GM21390 (cell line): Measurements from ENCODE around the gene SIN3A.

Source experiments
- ATAC-seq: cut with Tn5 transposase; IDR thresholded peaks from one replicate; pipeline ENCODE4 v1.9.1; 2021; ENCODE audit not compliant: unreplicated experiment

The SIN3A gene

DNA sequence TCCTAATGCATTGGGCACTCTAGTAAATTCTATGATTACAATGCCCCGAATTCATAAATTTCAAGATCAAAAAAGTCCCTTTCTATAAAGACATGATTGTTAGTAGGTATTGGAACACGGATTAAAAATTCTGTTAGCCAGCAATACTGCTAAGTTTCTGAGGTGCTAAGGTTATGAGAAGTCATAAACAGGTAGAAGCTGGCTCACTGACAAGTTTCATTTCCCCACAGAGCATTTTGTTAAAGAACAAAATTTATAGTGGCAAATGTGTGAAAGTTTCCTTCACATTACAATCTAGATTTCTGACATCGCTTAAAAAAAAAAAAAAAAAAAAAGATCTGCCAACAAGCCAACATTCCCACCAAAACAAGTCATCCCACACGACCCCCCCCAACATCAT lies 70.7 kb downstream of the SIN3A start:
- ATAC-seq: no peak

DNA sequence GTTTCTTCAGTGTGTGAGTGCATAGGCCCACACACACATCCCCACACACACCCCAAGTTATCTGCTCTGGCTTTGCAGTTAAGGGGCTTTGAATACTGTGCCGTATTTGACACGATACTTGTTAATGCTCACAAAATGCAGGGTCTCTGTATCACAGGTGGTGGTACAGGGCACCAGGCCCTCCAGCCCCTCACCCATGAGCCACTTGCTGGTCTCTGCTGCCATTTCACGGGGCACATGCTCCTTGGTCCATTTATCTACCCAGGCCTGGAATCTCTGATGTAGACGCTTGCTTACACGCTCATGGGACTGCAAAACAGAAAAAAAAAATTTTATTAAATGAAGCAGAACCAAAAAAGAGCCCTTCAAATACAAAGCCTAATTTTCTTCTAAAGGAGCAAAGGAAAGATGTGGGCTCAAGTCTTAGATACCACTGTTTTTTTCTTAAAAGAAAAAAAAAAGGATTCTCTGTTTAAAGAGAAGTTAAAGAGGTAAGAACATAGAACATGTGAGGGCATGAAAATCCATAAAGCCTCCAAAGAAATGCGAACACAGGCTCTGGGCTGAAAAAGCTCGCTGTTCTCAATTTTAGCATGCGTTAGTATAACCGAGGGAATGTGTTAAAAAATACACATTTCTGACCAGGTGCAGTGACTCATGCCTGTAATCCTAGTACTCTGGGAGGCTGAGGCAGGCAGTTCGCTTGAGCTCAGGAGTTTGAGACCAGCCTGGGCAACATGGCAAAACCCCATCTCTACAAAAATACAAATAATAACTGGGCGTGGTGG lies 79.4 kb downstream of the SIN3A start:
- ATAC-seq: no peak

DNA sequence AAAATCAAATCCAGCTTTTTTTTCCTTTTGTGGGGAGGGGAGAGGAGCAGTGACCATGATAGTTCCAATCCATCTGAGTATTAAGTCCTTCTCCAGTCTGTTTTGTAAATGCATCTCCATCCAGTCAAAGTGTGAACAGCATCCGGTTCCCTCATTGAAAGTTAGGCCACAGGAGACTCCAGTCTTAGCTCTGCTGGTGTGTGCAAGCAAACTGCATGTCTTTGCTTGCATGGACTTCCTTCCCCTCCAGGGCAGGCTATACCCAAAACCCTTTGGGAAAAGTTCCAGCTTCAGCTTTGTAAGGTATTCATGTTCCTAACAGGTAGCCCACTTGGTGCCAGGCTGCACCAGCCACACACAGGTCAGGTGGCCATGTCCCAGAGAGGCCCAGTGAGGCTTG lies 80.0 kb downstream of the SIN3A start:
- no peak for ATAC-seq

DNA sequence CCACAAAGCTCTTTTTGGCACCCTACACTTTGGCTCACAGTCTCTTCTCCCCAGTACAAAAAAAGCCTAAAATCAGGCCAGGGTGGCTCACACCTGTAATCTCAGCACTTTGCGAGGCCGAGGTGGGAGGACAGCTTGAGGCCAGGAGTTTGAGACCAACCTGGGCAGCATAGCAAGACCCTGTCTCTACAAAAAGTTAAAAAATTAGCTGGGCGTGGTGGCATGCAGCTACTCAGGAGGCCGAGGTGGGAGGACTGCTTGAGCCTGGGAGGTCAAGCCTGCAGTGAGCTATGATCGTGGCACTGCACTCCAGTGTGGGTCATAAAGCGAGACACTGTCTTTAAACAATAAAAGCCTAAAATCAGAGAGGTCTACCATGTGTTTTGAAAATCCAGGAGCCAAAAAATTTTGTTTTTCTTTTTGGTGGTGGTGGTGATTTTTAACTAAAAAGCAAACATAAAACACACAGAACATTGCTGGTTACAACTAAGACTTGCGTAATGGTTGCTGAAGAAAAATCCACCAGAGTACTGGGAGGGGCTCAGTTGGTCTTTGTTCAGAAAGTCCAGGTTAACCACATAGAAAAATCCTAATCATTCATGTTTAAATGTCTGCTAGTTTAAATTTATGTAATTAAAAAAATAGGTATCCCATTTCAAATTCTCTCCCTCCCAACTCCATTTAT lies 81.5 kb downstream of the SIN3A start:
- no peak for ATAC-seq

DNA sequence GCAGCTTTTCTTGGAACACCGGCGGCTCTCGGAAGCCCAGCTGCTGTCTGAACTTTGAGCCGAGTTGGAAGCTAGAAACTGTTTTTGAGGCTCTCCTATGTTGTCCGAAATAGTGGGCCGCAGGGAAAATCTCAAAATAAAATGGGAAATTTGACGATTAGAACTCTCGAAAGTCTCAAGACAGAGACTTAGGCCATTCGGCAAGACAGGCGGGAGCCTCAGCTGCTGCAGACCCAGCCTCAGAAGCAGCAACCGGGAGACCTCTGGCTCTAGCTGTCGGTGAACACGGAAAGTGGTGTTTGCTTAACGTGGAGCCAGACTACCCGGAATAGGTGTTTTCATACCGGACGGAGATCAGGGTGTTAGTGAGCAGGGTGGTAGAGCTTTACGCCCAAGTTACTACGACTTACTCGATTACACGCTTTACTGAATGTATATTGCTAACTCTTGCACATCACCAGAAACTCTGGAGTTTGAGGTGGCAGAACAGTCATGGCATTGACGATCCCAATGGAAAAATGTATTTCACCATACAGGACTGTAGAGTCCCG lies 82.7 kb downstream of the SIN3A start:
- peak; percentile 2 for ATAC-seq

DNA sequence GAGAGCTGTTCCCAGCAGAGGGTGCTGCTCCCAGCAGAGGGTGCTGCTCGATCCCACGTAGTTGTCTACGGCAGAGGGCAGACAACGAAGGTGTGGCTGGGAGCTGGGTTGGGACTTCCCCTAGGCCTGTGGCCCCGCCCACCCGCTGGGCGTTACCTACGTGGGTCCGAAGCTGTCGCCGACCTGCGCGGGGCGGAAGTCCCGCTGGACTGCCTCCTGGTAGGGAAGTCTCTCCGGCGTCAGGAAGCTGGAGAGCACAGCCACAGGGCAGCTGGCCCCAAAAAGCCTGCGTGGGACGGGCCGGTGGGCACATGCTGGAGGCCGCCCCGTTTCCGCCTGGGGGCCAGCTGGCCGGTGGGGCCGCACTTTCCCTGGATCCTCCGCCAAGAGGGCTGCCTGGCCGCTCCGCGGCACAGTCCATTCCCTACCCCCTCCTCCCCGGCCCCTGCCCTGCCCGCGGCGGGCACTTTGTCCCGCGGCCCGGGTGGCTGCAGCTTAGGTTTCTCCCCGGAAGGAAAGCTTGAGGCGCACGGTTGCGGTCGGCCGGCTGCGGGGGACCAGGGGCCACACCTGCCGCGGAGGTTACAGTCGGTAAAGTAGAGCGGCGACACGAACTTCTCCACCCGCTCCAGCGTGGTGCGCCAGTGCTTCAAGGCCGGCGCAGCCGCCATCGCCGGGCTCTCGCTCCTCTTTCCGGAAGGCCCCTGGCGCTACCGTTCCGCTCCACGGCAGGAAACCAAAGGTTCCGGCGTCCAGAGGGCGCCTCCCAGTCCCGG lies 83.4 kb downstream of the SIN3A start, which contains the start of gene MAN2C1:
TSS of gene MAN2C1 (minus strand) at position 695 of the 776 bp plus-strand sequence. CDS start at position 671, 24 bp downstream.
- peak; percentile 83 for ATAC-seq

DNA sequence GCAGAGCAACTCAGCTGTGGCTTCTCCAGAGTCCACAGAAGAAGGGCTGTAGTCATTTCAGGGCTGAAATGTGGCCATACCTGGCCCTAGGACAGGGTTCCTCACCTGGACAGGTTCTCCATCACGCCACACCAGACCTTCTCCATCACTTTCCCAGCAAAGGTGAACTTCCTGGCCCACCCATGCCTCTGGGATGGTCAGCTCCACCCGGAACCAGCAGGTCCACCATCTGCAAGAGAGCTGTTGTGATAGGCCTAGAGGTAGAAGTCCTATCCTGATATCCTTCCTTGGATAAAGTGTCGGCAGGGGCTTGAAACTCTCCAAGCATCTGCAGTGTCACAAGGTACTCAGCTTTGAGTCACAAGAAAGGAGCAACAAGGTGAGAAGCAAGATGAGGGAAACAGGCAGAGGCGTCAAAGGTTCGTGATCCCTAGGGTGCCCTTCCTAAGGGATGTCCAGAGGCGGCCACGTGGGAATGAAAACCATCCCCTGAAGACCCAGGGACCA lies 84.0 kb downstream of the SIN3A start:
- no peak for ATAC-seq

DNA sequence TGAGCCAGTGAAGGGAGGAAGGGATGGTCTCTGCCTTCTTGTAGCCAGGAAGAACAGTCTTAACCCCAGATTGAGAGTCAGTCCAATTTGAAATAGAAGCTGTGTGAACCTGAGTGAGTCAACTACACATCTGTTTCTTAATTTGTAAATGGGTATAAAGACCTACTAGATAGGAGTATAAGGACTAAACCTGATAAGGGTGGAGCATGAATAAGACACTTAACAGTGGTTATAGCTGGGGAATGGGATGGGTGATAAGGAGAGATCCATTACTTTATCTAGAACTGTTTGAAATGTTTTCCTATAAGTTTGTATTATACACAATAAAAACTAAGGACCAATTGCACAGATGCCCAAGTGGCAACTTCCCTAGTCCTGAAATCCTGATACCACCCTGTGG lies 84.5 kb downstream of the SIN3A start:
- no peak for ATAC-seq

DNA sequence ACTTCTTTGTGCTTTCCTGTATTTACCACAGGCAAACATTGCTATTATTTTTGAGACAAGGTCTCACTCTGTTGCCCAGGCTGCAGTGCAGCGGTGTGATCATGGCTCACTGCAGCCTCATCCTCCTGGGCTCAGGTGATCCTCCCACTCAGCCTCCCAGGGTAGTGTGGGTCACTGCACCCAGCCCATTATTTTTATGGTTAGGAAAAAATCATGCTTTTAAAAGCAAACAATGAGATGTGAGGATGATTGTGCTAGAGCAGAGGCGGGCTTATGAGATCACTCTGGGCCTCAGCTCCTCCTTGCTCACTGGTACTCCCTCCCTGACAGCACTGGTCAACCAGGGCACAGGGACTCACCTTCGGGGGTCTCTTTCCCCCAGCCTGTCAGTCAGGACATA lies 85.3 kb downstream of the SIN3A start:
- ATAC-seq: no peak

DNA sequence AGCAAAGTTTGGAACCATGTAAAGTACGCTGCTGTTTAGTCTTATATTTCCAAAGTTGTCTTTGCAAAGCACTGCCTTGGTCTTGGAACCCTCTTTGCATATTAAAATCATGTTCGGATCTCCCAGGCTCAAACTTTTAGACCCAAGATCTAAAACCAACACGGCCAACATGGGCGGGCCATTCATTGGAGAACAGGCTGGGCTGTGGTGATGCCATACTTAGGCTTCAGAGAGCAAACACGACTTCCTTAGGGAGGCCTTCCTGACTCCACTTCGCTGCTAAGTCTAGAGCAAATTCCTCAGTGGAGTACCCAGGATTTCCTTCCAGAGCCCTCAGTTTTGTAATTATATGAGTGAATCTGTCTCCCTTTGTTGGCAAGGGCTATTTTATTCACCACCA lies 86.6 kb downstream of the SIN3A start:
- ATAC-seq: no peak

DNA sequence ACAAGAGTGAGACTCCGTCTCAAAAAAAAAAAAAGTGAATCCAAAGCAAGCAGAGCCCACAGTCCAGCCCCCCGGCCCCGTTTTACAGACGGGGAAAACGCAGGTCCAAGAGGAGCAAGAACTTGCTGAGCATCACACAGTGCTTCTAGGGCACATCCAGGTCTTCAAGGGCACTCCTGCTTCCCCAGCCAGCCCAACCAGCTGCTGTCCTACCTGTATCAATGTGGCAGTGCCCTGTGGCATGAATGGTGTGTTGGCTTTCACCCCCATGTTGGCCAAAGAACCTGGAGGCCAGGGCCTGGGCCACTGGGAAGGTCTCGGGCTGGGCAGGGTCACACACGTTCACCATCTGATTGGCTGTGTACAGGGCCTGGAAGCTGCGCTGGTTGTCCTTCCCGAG lies 87.7 kb downstream of the SIN3A start:
- no peak for ATAC-seq

DNA sequence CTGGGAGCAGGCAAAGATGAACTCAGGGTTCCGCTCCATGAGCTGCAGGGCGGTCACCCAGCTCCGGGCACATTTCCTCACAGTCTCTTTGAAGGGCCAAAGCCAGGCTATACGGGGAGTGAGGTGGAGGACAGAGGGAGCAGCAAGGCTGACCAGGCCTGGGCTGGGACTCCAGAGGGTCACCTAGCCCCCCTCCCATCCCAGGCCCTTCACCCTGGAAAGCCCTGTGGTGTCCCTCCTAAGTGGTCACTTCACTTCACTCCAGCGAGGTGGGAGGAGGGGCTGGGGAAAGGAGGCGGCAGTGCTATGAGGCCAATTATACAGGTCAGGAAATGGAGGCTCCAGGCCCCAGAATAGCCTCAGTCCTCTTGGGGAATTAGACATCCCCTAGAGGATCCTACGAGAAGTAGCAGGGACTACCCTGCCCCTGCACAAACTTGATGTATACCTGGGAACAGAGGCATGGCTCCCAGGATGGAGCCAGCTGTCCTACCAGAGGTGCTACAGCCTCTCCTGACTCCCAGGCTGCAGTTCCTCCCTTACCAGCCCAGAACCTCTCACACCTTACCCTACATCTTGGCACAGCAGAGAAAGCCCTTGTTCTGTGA lies 88.7 kb downstream of the SIN3A start:
- no peak for ATAC-seq

DNA sequence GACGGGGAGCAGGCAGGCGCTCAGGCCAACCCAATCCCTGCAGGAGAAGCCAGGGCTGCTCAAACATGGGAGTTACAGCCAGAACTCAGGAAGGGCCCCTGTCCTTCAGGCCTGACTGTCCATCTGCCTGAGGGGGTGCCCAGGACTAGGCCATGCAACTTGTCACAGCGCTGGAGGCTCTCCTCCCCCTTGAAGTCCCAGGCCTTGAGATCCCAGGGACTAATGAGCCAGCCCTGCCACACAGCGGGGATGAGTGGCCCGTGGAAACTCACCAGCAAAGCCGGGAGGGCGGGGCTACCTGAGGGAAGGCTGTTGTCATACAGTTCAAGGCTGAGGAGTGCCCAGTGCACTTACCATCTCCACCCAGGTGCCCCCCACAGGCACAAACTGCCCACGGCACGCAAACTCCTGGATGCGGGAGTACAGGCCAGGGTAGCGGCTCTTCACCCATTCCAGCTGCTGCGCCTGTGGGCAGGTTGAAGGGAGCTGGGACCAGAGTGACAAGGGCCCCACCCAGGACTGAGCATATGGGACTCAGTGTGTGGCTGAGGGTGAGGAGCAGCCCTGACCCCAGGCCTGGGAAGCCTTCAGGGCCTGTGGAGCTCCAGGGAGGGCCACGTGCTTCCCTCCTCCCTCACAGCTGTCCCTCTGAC lies 89.4 kb downstream of the SIN3A start:
- ATAC-seq: no peak

DNA sequence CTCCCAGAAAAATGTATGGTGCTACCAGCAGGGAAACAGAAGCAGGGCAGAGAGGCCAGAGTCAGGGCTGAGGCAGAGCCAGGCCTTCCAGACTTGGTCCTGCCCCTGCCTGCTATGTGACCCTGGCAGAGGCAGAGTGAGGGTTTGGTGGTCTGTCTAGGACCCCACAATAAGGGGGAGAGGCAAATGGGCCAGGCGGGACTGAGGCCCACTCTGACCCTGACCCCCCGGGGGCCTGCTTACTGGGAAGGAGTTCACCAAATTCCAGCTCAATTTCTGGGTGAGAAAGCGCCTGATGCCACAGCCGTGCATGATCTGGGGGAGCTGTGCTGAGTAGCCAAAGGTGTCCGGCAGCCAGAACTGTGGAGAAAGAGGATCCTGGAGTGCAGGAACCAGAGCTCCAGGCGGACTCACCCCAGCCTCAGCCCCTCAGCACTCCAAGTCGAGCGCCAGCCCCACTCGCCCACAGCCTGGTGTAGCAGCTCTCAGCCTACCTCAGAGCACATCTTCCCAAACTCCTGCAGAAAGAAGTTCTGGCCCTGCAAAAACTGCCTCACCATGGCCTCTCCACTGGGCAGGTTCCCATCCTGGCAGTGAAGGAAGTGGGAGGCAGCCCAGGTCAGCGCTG lies 90.0 kb downstream of the SIN3A start:
- no peak for ATAC-seq

DNA sequence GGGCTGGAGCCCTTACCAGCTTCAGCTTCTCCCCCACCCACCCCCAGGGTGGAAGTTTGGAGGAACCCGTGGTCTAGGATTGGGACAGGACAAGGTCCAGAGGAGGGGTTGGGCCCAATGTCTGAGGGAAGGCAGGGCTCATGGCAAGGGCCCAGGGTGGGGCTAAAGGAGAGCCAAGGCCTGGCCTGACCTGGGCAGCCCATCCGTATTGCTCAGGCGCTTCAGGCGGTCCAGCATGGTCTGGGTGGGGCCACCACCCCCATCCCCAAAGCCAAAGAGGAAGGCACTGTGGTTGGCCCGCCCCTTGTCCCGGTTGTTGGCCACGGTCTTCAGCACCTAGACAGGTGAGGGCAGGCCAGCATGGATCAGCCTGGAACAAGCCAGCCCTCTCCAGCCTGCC lies 90.6 kb downstream of the SIN3A start:
- ATAC-seq: no peak

DNA sequence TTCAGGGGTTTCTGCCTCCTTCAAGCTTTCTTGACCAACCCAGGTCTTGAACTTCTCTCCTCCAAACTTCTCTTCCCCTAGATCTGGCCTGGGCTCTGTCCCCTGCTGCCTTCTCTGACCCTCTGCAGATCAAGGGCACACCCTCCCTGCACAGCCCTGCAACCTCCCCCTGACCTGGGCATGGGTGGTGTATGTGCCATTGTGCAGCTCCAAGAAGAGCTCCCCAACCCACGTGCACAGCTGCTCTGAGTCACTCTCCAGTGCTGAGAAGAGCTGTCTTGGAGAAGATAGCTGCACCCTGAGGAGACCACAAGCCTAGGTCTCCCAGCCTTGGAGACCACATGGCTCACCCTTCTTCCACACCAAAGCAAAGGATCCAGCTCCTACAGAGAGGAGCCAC lies 91.1 kb downstream of the SIN3A start:
- no peak for ATAC-seq

DNA sequence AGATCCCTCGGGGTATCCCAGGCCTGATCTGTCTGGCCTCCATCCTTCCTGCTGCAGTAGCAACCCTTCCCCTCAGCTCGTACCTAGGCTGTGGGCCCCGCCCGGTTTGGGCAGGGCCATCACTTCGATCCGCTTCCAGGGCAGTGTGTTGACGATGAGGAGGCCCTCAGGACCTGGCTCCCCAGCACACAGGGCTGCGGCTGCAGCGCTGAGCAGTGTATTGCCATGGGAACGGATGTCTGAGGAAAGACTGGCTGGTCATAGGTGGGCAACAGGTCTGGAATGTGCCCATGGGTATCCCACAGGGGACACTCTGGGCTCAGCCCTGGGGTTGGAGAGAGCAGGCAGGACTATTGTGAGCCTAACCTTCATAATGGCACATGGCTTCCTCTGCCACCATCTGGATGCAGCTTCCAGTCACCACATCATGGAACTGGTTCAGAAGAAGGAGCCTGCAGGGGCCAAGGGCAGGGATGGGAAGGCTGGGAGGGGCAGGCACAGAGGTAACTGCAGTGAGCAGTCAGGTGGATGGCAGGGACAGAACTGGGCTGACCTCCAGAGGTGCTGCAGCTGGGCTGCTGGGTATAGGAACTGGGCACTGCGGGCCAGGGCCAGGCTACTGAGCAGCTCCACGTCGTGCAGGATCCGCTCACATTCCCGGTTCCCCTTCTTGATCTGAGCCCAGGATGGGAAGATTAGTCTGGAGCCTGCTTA lies 91.8 kb downstream of the SIN3A start:
- no peak for ATAC-seq

DNA sequence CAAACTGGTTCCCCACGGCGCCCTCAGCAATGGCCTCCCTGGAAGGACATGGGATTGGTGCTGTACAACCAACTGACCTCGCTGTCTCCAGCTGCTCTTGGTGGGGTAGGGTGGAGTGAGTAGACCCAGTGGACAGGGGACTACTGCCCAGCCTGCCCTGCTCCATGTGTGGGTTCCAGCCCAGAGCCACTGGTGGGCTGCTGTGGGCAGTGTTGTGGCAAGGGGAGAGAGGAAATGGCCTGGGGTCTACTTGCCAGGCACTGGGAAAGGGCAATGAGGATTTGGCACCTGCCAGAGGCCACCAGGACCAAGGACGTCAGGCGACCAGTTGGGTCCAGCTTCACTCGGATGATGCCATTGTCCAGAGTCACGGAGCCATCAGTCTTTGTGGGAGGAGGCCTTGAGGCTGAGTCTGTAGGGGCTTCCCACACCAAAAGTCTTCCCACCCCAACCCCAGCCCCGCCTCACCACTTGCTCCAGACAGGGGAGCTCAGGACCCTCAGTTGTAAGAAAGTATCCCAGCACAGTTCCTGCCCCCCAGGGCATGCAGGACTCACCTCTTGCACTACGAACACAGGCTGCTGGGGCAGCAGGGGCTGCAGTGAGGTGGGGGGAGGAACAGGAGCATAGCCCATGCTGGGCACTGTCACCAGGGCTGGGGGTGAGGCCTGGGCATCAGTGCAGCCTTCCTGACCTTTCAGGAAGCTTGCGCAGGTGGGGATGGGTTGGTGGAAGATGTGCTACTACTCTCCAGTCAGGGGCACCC lies 92.5 kb downstream of the SIN3A start:
- ATAC-seq: no peak
